DOHH2 (cell line): Measurements from ENCODE around the gene ANKRD1.

ENCODE experiments used
- CTCF ChIP-seq: fragments of 200-600 bp; sonication (generic); IDR thresholded peaks from one replicate; pipeline ENCODE4 v1.5.1; 2014; ENCODE audit warnings: antibody characterized with exemption, mild to moderate bottlenecking, low read depth, low read length; ENCODE audit not compliant: poor library complexity, severe bottlenecking
- EZH2phosphoT487 ChIP-seq: fragments of 200-600 bp; sonication (generic); IDR thresholded peaks from 2 replicates; pipeline ENCODE4 v1.6.1; 2017; ENCODE audit warnings: borderline replicate concordance, mild to moderate bottlenecking, antibody characterized with exemption, low read length, moderate library complexity, mixed read lengths

- TF ChIP-seq CTCF (no peak), EZH2phosphoT487 (no peak)
These were observed 36.5 kb downstream of the ANKRD1 start for GRCh38 chr10:90884431-90884830.
